Measurements from ENCODE around the gene LIN37. TPM values are rescaled to one million over a fixed set of nuclear protein-coding genes. Genes with fewer than 3 reads are reported as not detected.

Gene LIN37
- total RNA-seq, 1 experiment from 2014 or later: 23.5 TPM

DNA sequence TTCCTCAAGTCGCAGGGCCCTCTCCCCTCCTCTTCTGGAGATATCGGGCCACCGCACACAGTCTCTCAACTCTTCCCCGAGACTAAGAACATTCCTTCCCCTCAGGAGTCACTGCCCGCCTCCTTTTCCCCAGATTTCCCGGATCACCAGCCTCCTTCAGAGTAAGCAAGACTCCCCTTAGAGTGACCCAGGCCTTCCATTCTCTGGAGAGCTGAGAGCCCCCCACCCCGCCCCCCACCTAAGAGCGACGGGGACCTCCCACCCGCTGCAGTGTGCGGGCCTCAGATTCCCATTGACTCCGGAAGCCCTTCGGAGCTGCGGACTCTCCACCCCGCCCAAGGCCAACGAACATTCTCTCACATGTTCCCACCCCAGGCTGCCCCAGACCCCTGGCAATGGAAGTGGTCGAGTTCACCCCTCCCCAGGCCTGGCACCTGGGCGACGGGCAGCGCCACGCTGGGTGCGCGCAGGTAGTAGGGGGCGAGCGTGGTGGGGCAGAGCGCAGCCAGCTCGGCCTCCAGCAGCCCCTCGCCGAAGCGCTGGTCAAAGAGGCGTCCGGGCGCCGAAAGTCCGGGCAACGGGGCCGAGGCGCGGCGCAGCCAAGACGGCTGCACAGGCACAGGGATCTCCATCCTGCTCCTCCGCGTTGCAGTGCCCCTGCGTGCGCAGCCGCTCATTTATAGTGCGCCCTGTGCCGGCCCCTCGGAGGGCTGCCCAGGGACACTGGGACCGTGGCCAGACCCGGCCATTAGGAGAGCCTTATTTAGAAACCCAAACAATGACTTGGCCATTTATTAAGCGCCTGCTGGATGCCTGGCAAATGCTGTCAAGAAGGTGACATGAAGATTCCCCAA lies 8.2 kb downstream of the LIN37 start, which contains the start of gene HSPB6:
Gene HSPB6 (minus strand): TSS at position 653 of the 854 bp plus-strand sequence. CDS start 21 bp downstream, at position 632.
- Histone ChIP-seq H3K4me1 (ENCODE audit: control insufficient read depth, insufficient read depth, low read length) (peaks cover 16% of the 10 kb centered on the region), H3K9me3 (ENCODE audit: control insufficient read depth, insufficient read depth, low read depth, low read length) (no peaks in the 10 kb centered on the region), H3K4me3 (ENCODE audit: low read depth in 2 of 2, low read length in 2 of 2) (peak within 1 kb of the TSS; percentile 95 to 99), H3K27me3 (ENCODE audit: control insufficient read depth, insufficient read depth, low read length) (no peaks in the 10 kb centered on the region), H3K27ac (ENCODE audit: low read length) (peak within 1 kb of the TSS; percentile 100), H3K36me3 (ENCODE audit: control insufficient read depth, insufficient read depth, low read length) (no peaks in the 10 kb centered on the region)
- ATAC-seq (no peak), DNase-seq (ENCODE audit: low read depth, low spot score) (no peak)
- BruUV-seq (replicated peaks): no TSS peak
- intact Hi-C loops (cut with micrococcal nuclease; ENCODE audit: unreplicated experiment) (no loop called here), in situ Hi-C loops (cut with HindIII; ENCODE audit: low pct_unique_long_range_greater_than_20kb, low sequenced_read_pairs) (no loop called here)
- ChIA-PET CTCF (no interaction called here), POLR2A (no interaction called here)
- TF ChIP-seq, protein P1, sequence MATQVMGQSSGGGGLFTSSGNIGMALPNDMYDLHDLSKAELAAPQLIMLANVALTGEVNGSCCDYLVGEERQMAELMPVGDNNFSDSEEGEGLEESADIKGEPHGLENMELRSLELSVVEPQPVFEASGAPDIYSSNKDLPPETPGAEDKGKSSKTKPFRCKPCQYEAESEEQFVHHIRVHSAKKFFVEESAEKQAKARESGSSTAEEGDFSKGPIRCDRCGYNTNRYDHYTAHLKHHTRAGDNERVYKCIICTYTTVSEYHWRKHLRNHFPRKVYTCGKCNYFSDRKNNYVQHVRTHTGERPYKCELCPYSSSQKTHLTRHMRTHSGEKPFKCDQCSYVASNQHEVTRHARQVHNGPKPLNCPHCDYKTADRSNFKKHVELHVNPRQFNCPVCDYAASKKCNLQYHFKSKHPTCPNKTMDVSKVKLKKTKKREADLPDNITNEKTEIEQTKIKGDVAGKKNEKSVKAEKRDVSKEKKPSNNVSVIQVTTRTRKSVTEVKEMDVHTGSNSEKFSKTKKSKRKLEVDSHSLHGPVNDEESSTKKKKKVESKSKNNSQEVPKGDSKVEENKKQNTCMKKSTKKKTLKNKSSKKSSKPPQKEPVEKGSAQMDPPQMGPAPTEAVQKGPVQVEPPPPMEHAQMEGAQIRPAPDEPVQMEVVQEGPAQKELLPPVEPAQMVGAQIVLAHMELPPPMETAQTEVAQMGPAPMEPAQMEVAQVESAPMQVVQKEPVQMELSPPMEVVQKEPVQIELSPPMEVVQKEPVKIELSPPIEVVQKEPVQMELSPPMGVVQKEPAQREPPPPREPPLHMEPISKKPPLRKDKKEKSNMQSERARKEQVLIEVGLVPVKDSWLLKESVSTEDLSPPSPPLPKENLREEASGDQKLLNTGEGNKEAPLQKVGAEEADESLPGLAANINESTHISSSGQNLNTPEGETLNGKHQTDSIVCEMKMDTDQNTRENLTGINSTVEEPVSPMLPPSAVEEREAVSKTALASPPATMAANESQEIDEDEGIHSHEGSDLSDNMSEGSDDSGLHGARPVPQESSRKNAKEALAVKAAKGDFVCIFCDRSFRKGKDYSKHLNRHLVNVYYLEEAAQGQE (IDR thresholded peaks at IDR 0.05; ENCODE audit: insufficient read depth in 1 of 2, low read depth in 2 of 2, low read length in 1 of 2): no peak
- no peak for TF ChIP-seq POLR2AphosphoS5 (IDR thresholded peaks at IDR 0.05; ENCODE audit: low read depth, low read length)
- no peak for TF ChIP-seq TCF7L2 (IDR thresholded peaks at IDR 0.05; ENCODE audit: low read depth, low read length)
- TF ChIP-seq, protein P2, sequence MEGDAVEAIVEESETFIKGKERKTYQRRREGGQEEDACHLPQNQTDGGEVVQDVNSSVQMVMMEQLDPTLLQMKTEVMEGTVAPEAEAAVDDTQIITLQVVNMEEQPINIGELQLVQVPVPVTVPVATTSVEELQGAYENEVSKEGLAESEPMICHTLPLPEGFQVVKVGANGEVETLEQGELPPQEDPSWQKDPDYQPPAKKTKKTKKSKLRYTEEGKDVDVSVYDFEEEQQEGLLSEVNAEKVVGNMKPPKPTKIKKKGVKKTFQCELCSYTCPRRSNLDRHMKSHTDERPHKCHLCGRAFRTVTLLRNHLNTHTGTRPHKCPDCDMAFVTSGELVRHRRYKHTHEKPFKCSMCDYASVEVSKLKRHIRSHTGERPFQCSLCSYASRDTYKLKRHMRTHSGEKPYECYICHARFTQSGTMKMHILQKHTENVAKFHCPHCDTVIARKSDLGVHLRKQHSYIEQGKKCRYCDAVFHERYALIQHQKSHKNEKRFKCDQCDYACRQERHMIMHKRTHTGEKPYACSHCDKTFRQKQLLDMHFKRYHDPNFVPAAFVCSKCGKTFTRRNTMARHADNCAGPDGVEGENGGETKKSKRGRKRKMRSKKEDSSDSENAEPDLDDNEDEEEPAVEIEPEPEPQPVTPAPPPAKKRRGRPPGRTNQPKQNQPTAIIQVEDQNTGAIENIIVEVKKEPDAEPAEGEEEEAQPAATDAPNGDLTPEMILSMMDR (IDR thresholded peaks at IDR 0.05): no peak
- no peak for TF ChIP-seq SIN3A (IDR thresholded peaks at IDR 0.05; ENCODE audit: borderline replicate concordance, insufficient read depth, low read depth, low read length)

DNA sequence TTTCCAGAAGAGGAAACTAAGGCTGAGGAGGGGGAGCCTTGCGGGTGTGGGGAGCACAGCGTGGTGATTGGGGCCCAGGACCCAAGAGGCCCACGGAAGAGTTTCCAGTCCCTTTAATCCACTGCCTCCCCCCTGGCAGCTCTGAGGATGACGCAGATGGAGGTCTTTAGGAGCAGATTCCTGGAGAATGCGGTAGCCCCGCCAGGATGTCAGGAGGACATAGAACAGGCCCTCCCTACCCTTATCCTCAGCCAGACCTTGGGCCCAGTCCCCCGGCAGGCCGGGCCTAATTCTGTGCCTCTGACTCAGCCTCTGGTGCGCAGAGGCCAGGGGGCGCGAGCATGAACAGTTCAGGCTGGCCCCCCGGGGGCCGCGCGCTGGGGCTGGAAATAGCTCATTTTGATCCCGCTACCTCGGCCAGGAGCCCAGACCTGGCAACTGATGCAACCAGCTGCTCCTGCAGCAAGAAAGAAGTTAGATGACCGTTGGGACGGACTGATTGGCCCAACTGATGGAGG lies 8.9 kb downstream of the LIN37 start:
- TF ChIP-seq POLR2AphosphoS5 (IDR thresholded peaks at IDR 0.05; ENCODE audit: low read depth, low read length) (no peak; the same call in 1 of the 2 replicates), SIN3A (IDR thresholded peaks at IDR 0.05; ENCODE audit: borderline replicate concordance, insufficient read depth, low read depth, low read length) (no peak), TCF7L2 (IDR thresholded peaks at IDR 0.05; ENCODE audit: low read depth, low read length) (no peak)
- TF ChIP-seq, protein P2 (IDR thresholded peaks at IDR 0.05): no peak
- TF ChIP-seq, protein P1 (IDR thresholded peaks at IDR 0.05; ENCODE audit: insufficient read depth in 1 of 2, low read depth in 2 of 2, low read length in 1 of 2): no peak
- POLR2A ChIA-PET: interaction anchor here (0.7 kb wide), 1 partner anchor 9 kb away, joined by 3 read pairs; the partner anchor contains the start of gene LIN37
- H3K4me3 ChIP-seq (ENCODE audit: low read depth in 2 of 2, low read length in 2 of 2): peak overlapping the region; percentile 95 to 99
- DNase-seq (ENCODE audit: low read depth, low spot score) (no peak), ATAC-seq (peak; percentile 31)
- intact Hi-C loops (cut with micrococcal nuclease; ENCODE audit: unreplicated experiment): no loop called here
- peaks cover 16% of the 10 kb centered on the region for H3K4me1 ChIP-seq (ENCODE audit: control insufficient read depth, insufficient read depth, low read length)
- H3K27me3 ChIP-seq (ENCODE audit: control insufficient read depth, insufficient read depth, low read length): no peaks in the 10 kb centered on the region
- no peaks in the 10 kb centered on the region for H3K9me3 ChIP-seq (ENCODE audit: control insufficient read depth, insufficient read depth, low read depth, low read length)
- CTCF ChIA-PET: no interaction called here
- no TSS peak for BruUV-seq (replicated peaks)
- H3K36me3 ChIP-seq (ENCODE audit: control insufficient read depth, insufficient read depth, low read length): no peaks in the 10 kb centered on the region
- in situ Hi-C loops (cut with HindIII; ENCODE audit: low pct_unique_long_range_greater_than_20kb, low sequenced_read_pairs): no loop called here
- H3K27ac ChIP-seq (ENCODE audit: low read length): peak overlapping the region; percentile 100

All from Panc1 (cell line).